ENCODE results near the gene MAP3K20. TPM values are rescaled to one million over a fixed set of nuclear protein-coding genes. Genes with fewer than 3 reads are reported as not detected.
A peak's percentile ranks its signal among the peaks of the same experiment; 100 is the strongest.

The MAP3K20 gene
- total and polyA plus RNA-seq, 8 donors, result 49.6 to 71.8 (median 64.6) TPM

DNA sequence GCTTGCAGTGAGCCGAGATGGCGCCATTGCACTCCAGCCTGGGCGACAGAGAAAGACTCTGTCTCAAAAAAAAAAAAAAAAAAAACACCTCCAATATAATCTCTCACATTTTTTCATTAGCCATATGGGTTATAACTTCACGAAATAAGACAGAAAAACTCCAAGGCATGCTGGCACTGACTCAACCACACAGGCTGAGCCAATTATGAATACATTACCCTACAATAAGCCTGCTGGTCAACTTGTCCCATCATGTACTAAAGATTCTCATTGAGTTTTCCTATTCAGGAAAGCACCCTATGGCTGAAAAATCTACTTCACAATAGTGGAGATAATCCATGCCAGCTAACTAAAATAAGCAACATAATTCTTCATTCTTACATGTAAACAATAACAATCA, 12.8 kb upstream of the MAP3K20 start:
- Histone ChIP-seq H3K4me3 (no peak overlapping the region), H3K36me3 (no peaks in the 10 kb centered on the region), H3K9me3 (no peaks in the 10 kb centered on the region), H3K4me1 (peaks cover 0 to 4% of the 10 kb centered on the region in 2 donors), H3K27me3 (no peaks in the 10 kb centered on the region), H3K27ac (no peak overlapping the region)
- intact Hi-C loops (cut with DNase I), result no loop called here
- ATAC-seq, result no peak
- TF ChIP-seq, protein P1, sequence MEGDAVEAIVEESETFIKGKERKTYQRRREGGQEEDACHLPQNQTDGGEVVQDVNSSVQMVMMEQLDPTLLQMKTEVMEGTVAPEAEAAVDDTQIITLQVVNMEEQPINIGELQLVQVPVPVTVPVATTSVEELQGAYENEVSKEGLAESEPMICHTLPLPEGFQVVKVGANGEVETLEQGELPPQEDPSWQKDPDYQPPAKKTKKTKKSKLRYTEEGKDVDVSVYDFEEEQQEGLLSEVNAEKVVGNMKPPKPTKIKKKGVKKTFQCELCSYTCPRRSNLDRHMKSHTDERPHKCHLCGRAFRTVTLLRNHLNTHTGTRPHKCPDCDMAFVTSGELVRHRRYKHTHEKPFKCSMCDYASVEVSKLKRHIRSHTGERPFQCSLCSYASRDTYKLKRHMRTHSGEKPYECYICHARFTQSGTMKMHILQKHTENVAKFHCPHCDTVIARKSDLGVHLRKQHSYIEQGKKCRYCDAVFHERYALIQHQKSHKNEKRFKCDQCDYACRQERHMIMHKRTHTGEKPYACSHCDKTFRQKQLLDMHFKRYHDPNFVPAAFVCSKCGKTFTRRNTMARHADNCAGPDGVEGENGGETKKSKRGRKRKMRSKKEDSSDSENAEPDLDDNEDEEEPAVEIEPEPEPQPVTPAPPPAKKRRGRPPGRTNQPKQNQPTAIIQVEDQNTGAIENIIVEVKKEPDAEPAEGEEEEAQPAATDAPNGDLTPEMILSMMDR (IDR thresholded peaks at IDR 0.05), result no peak
- peak in 1 of 4 donors; percentile 68 for DNase-seq

DNA sequence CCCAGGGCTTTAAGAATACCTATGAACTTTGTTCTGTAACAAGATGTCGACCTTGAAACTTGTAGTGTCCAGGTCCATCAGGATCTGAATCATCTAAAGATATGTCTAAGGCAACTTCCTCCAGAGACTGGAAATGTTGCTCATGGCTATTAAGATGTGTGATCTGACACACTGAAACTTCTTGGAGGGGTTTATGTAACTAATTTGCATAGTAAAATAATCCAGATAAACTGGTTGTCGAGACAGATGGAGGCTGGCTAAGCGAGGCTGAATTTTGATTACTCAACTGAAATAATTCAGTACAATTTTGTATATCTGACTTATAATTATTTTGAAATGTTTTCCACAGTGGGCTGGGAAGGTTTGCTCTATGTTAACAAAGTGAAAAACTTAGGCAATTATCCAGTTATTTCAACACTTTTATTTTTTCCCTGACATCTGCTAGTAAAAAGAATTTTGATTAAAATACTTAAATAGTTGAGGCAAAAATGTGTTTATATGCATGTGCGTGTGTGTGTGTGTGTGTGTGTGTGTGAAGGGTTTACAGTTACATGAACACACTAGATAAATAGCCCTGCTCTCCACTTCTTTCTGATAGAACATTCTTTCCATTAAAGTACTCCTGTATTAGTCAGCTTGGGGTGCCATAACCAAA, 11.4 kb upstream of the MAP3K20 start:
- Histone ChIP-seq H3K9me3 (no peaks in the 10 kb centered on the region), H3K4me1 (no peaks in the 10 kb centered on the region), H3K4me3 (no peak overlapping the region), H3K27ac (no peak overlapping the region), H3K36me3 (no peaks in the 10 kb centered on the region), H3K27me3 (no peaks in the 10 kb centered on the region)
- DNase-seq (no peak), ATAC-seq (peak; percentile 70)
- intact Hi-C loops (cut with DNase I), result no loop called here
- TF ChIP-seq, protein P1 (IDR thresholded peaks at IDR 0.05), result no peak

DNA sequence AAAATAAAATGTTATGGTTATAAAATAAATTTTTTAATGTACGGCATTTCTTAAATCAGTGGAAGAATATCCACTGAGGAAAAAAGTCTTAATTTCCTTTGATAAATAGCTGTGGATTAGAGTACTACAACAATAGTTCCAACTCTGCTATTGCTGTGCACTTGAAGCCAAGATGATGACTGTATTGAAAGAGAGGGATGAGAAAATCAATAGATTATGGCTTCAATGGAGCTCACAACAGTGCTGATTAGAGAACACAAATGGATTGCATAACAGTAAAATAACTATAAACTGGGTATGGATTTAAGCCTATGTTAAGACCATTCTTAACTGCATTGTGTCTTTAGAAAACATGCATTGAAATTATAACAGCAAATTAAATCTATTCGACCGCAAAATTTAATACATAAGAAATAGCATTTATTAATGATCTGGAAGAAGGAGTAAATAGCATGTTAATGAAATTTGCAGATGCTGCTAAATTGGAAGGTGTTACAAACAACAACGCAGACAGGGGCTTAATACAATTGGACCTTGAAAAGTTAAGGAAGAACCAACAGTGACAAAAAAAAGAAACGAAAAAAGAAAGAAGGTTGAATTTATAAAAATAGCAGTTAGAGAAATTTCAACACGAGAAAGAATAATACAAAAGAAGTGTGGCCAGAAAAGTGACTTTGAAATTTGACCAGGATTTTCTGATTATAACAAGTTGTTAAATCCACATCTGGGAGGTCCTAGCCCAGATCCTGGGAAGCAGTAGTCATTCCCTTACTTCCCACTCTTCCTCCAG, 8.6 kb upstream of the MAP3K20 start:
- H3K36me3 ChIP-seq, result no peaks in the 10 kb centered on the region
- no peaks in the 10 kb centered on the region for H3K9me3 ChIP-seq
- no peak overlapping the region for H3K27ac ChIP-seq
- no peaks in the 10 kb centered on the region for H3K4me1 ChIP-seq
- H3K4me3 ChIP-seq, result no peak overlapping the region
- intact Hi-C loops (cut with DNase I), result no loop called here
- no peak for DNase-seq
- ATAC-seq, result no peak
- TF ChIP-seq, protein P1 (IDR thresholded peaks at IDR 0.05), result no peak
- H3K27me3 ChIP-seq, result no peaks in the 10 kb centered on the region

DNA sequence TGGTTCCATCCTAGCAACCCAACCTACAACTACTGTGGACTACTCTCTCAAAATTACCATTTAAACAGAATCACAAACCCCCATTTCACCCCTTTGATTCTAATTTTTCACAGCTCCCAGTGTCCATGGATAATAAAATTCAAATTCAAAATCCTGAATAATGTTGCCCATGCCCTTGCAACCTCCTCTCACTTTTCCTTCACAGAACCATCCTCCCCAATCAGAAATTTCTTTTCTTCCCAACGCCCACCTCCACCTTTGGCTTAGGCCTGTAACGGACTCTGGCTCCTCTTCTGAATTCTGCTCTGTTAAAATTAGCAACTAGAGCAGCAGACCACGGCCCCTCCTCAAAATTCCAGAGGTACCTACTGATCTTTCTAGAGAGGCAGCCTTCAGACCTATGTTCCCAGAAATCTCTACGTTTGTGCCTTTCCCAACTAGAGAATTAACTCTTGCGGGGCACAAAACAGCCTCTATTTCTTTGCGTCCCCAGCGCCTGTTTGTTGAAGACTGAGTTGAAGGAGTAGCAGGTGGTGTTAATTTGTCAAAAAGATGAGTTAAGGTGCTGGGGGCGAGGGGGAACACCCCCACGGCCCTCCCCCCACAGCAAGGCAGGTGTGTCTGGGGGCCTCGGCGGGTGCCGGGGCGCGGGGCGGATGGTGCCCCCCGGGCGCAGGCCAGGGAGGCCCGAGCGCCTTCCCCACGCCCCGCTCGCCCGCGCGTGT, 428 bp upstream of the MAP3K20 start:
- TF ChIP-seq, protein P1 (IDR thresholded peaks at IDR 0.05), result no peak
- no peaks in the 10 kb centered on the region for H3K27me3 ChIP-seq
- no peaks in the 10 kb centered on the region for H3K36me3 ChIP-seq
- ATAC-seq (peak; percentile 1), DNase-seq (no peak)
- H3K4me3 ChIP-seq, result peak overlapping the region; percentile 54 to 70
- no peaks in the 10 kb centered on the region for H3K9me3 ChIP-seq
- intact Hi-C loops (cut with DNase I), result no loop called here
- peaks cover 4 to 29% of the 10 kb centered on the region in 2 donors for H3K4me1 ChIP-seq
- peak overlapping the region; percentile 95 to 98 for H3K27ac ChIP-seq
